EL (cell line): ENCODE results near the gene APBA1.
"Not testable (repeated sequence)": the region's sequence is repeated elsewhere in the genome, so short reads cannot be mapped to it uniquely, and the experiment has no call there.

Experiments used
- DNase-seq: peaks from one replicate; pipeline ENCODE4 v3.0.0-alpha.2; 2016

The APBA1 gene

GRCh38 chr9:69470186-69470977 is 201.8 kb downstream of the APBA1 start:
- DNase-seq: no peak

DNA sequence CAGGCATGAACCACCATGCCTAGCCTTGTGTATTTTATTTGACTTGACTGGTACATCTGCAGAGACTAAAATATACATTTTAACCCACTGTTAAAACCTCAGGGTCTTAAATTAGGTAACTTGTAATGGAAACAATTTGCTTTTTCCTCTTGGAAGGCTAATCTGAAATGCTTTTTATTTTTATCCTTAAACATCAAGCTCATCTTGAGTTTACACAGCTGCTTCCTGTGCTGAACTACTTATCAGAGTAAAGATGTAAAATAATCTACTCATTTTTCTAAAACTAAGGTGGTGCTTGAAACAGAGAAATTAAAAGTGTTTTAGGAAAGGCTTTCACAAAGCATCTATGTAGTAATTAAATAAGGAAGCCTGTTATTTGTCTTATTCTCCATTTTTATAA is 203.0 kb downstream of the APBA1 start:
- no peak for DNase-seq

- no peak for DNase-seq
Measured at GRCh38 chr9:69468380-69468779, 203.8 kb downstream of the APBA1 start.

DNA sequence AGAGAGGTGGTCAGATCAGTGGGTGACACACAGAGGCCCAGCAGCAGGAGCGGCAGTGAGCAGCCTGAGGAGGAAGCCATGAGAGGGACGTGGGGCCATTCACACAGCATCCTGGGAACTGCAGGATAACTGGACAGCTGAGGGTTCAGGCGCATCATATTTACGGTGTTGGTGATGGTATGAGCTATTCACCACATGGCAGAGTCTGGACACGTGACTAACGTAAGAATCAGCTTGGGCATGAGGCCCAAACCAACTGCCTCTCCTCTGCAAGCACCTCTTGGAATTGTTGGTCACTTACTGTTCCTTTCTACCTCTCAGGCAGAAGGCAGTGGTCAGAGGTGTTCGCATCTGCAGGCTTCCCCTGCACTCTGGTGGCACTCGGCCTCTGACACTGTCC is 206.0 kb downstream of the APBA1 start:
- peak; percentile 10 for DNase-seq

DNA sequence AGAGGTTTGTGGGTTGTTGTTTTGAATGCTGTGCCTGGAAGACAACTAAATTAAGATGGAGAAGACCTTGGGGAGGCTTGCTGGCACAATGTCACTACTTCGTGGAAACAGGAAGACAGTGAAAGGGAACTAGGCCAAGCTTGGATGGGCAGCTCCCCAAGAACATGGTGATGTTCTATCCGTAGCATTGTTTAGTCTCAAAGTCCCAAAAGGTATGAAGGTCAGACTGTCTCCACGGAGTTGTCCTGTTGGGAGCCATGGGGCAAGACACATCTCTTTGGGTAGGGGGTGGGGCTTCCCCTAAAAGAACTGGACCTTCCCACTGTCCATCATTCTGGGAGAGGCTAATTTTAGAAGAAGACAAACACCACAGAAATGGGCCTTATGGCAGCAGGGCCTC is 206.7 kb downstream of the APBA1 start:
- DNase-seq: no peak

DNA sequence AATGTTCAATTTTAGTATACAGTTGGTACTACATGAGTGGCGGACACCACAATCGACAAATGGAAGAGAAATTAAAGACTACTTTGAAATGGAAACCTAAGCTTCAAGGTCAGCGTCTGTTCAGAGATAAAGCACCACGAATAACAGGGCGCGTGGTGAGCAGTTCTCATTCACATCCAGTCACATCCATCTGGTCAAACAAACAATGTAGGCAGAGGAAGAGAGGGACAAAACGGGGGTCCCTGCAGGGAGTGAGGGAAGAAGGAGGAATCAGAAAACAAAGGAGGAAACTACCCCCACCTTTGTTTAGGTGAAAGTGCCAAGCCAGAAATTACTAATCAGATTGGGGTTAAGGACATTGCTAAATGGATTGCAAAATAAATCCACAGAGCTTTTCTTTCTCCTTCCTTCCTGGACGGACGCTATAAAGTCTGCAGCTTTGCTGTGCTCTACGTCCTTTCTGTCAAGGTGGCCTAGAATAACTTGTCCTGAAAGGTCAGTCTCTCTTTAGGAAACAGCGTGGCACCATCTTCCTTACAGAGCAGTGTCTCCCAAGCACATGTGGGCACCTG is 208.6 kb downstream of the APBA1 start:
- DNase-seq: no peak

DNA sequence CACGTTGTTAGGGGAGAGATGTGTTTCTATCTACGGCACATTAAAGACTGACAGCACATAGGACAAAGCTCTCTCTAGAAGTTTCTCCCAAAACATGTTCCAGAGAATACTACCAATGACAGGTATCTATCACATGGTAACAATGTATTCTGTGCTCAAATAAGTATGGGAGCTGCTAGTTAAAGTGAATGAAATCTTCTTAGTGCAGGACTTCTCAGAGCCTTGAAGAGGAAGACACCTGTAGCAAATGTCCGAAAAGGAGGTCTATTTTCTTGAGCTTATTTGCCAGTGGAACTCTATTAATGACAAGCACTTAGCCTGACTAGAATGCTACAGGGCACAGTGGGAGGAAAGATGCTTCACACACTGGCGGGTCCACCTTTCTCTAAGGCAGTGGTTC is 209.8 kb downstream of the APBA1 start:
- DNase-seq: no peak

DNA sequence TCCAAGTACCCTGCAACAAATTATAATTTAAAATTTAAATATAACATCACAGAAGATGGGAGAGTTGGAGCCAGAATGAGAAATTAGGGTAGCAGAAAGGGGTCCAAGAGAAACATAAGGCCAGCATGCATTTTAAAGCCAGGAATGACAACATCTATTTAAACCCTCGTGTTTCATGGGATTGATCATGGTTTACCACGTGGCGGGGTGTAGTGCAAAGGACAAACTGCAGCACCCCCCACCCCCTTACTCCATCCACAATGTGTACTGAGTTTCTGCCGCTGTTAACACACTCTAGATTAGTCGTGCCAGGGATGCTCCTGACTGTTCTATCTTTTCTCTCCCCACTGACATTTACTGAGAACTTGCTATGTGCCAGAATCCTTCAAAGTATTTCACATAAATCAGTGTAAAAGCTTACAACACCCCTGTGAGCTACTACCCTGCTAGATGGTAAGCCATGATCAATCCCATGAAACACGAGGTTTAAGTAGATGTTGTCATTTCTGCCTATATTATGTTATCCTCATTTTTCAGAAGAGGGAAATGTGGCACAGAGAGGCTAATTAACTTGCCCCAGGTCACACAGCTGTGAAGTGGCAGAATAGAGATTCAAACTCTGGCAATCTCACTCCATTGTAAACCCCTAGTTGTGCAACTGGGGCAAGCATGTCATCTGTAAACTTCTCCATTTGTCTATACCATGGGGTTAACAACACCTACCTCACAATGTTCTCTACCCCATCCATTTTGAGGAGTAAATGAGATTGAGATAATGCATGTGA is 210.9 kb downstream of the APBA1 start:
- no peak for DNase-seq

DNA sequence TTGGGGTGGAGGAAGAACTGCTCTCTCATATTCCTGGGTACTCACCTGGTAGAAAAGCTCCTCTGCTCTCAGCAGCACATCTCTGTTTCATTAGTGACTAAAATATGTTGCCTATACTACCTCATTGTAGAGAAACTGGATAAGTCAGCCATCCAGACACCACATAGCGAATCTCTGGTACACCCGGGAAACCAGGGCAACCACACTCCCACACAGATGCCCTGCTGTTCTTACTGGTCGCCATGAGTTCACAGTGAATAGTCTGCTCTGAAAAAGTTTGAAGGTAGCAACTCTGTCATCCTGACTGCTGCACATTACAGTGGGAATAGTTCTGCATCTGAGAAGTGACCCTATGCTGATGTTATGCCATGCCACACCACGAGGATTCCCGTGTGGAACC is 212.2 kb downstream of the APBA1 start:
- DNase-seq: no peak

- no peak for DNase-seq
Measured at GRCh38 chr9:69458176-69458575, 214.0 kb downstream of the APBA1 start.

DNA sequence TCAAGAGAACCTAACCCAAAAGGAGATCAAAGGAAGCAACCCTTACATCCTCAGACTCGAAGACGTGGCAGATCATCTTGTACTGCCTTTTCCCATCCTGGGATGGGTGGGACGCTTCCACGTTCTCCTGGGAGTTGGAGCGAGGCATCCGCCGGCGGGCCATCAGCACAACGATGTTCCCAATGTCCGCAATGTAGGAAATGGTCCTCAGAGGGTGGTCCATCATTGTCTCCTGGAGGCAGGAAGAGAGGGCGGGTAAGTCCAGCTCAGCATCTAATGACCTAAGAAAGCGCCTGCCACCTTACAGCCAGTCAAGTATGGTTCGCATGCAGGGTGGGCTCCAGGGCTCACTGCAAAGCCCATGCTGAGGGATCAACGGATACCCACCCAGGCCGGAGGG is 216.0 kb downstream of the APBA1 start:
- DNase-seq: no peak

- no peak for DNase-seq
Measured at GRCh38 chr9:69455311-69455710, 216.9 kb downstream of the APBA1 start.

DNA sequence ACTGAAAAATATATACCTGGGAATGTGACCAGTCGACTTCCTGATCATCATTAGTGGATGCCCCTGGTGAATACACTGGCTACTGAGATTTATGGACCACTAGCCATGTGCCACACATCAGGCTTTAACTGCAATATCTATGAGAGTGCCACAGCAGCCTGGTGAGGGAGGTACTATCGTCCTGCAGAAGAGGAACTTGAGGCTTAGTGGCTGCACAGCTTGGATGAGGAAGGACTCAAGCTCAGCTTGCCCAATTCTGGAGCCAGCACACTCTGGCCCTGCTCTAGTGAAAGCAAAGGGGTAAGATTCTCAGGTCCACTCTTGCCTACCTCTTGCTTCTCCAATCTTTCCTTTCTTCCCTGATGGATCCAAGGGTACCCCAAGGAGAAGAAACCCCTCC is 217.8 kb downstream of the APBA1 start:
- DNase-seq: no peak

- no peak for DNase-seq
Measured at GRCh38 chr9:69453746-69454145, 218.4 kb downstream of the APBA1 start.

- DNase-seq: peak; percentile 22
Measured at GRCh38 chr9:69452110-69452782, 219.9 kb downstream of the APBA1 start.

DNA sequence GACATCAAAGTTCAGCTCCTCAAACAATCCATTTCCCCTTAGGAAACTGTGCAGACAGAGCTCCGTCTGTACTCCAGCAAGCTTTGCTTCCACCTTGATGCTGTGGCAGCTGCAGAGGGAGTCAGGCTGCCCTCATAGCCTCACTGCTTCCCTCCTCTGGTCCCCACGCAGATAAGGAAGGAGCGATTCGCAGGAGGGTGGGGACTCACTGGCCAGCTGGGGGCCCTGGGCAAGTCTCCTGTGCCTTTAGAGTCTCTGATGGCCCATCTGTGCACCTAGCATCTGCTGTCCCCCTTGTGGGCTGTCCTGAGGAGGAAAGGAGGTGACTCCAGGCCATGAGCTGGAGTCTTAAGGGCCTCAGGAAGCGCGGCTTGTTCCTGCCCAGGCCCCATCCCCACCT is 225.7 kb downstream of the APBA1 start:
- no peak for DNase-seq

- no peak for DNase-seq
Measured at GRCh38 chr9:69445251-69445650, 226.9 kb downstream of the APBA1 start.

- DNase-seq: no peak
Measured at GRCh38 chr9:69444791-69445190, 227.4 kb downstream of the APBA1 start.

DNA sequence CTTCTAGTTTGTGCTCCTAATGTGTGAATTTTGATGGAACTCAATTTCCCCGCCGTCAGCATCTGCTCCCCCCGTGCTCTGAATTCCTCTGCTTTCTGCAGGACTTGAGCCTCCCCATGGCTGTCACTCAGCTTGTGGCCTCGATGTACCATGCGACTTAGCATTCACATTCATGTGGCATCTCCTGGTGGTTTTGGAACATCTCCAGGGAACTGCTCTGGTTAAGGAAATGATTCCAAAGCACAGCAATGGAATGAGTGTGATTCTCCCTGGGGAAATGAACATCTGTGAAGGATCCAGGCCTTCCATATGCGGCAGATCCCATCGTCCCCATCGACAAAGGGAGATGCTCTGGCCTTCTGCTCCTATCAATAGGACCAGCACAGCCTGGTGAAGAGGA is 228.2 kb downstream of the APBA1 start:
- peak; percentile 83 for DNase-seq

DNA sequence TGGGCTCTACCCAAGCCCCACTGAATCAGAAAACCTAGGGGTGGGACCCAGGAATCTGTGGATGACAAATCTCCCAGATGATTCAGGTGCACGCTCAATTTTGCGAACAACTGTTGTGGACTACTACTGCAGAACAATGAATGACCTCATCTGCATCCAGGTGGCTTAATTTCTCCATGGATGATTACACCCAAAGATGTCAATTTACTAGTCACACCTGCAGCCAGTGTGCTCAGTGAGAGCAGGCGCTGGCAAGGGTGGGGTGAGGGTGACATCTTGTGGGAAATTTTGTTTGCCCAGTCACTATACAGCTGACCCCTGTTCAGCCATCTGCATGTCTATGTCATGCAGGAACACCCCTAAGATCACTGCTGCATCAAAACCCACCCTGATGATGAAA is 229.0 kb downstream of the APBA1 start:
- no peak for DNase-seq

GRCh38 chr9:69442486-69442885 is 229.7 kb downstream of the APBA1 start:
- DNase-seq: no peak

GRCh38 chr9:69440254-69440955 is 231.8 kb downstream of the APBA1 start:
- not testable (repeated sequence) for DNase-seq

DNA sequence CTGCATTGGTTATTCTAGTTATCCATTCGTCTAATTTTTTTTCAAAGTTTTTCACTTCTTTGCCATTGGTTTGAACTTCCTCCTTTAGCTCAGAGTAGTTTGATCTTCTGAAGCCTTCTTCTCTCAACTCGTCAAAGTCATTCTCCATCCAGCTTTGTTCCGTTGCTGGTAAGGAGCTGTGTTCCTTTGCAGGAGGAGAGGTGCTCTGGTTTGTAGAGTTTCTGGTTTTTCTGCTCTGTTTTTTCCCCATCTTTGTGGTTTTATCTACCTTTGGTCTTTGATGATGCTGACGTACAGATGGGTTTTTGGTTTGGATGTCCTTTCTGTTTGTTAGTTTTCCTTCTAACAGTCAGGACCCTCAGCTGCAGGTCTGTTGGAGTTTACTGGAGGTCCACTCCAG is 232.5 kb downstream of the APBA1 start:
- not testable (repeated sequence) for DNase-seq
